Measurements from ENCODE around the gene PDLIM4.

DNA sequence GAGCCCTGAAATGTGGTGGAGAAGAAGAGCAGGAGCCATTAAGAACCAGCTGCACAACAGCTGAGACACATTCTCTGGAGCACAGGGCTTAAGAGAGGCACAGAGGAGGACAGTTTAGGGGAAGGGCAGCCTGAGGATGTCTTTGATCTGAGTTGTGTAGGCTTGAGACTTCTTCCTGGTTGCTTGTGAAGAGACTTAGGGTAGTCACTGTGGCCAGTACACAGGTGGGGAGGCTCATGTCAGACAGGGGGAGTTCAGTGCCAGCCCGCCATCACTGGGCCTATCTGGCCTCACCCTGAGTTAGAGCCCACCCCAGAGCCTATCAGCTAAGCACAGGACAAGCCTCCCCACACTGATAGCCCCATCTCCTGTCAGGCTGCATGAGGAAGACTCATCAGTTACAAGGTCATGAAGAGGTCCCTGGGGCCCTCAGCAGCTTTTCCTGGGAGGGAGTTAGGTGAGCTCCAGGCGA, 56.5 kb downstream of the PDLIM4 start:
- TF ChIP-seq CTCF (IDR thresholded peaks at IDR 0.05): no peak
- TF ChIP-seq ZFX (IDR thresholded peaks at IDR 0.05; ENCODE audit: borderline replicate concordance): no peak

All from 22Rv1 (cell line).